Measurements from ENCODE around the gene ZNF367. TPM values are rescaled to one million over a fixed set of nuclear protein-coding genes. Genes with fewer than 3 reads are reported as not detected.

The ZNF367 gene
- total RNA-seq, 1 experiment from 2014 or later: 10.1 TPM

DNA sequence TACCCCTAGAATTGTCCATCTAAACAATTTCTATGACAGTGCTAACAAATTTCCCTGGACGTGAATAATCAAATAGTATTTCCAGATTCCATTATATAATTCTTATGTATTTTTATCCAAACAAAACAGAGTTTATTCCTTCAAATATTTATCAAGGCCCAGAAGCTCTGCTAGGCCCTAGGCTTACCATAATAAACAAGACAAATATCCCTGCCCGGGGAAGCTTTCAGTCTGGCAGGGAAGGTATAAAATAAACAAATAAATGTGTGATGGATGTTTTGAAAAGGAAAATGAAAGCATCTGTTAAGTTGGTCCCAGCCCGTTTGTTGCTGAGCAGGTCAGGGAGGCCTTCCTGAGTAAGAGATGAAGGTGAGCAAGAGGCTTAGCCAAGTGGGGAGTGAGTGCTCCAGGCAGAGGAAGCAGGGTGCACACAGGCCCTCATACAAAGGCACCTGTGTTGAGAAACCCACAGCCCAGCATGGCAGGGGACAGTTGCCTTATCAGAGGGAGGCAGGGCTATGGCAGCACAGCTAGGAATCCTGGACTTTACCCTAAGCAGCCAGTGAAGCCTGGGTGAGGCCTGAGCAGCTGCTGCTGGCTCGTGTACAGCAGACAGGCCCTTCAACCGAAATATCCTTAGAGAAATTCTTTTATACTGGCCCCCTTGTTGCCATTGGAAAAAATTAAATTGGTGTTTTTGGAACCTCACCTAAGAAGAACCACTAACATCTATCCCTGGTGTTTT lies 27.0 kb downstream of the ZNF367 start:
- H3K36me3 Mint-ChIP-seq (ENCODE audit: insufficient read depth in 1 of 3, low read depth in 3 of 3): peaks cover 21 to 62% (median 46%) of the 10 kb centered on the region in 3 experiments
- H3K79me2 ChIP-seq (ENCODE audit: insufficient read depth, low read length): no peaks in the 10 kb centered on the region
- no peak overlapping the region for H3K4ac ChIP-seq (ENCODE audit: low read depth, low read length)
- no peak overlapping the region for H3K14ac ChIP-seq (ENCODE audit: insufficient read depth, low read length)
- no peak overlapping the region for H3K27ac Mint-ChIP-seq
- no peak overlapping the region for H2BK120ac ChIP-seq (ENCODE audit: low read depth, low read length, poor library complexity, severe bottlenecking)
- no peak overlapping the region for H2AK5ac ChIP-seq (ENCODE audit: insufficient read length, low read length)
- peaks cover 13 to 20% of the 10 kb centered on the region in 2 experiments for H3K4me1 Mint-ChIP-seq
- H4K5ac ChIP-seq (ENCODE audit: insufficient read length, low read depth, low read length): no peak overlapping the region
- H3K9ac ChIP-seq (ENCODE audit: extremely low read depth, insufficient read length, low read length): no peak overlapping the region
- no peak overlapping the region for H3K18ac ChIP-seq (ENCODE audit: insufficient read length, low read depth, low read length)
- H3K9me3 Mint-ChIP-seq: no peaks in the 10 kb centered on the region
- no peak overlapping the region for H3K4me3 Mint-ChIP-seq
- H3K23me2 ChIP-seq (ENCODE audit: insufficient read length, low read depth, low read length, poor library complexity, severe bottlenecking): peaks cover 6% of the 10 kb centered on the region
- no peak overlapping the region for H3K23ac ChIP-seq (ENCODE audit: insufficient read length, low read depth, low read length)
- H3K4me2 ChIP-seq (ENCODE audit: insufficient read depth, insufficient read length, low read length): no peak overlapping the region
- no peaks in the 10 kb centered on the region for H3K27me3 ChIP-seq (ENCODE audit: insufficient read depth, low read length)
- DNase-seq: no peak
- H2BK20ac ChIP-seq (ENCODE audit: low read depth, low read length, poor library complexity, severe bottlenecking): no peak overlapping the region
- H3K79me1 ChIP-seq (ENCODE audit: insufficient read depth, low read depth, low read length, poor library complexity, severe bottlenecking): no peaks in the 10 kb centered on the region
- peaks cover 6% of the 10 kb centered on the region for H3K4me1 ChIP-seq (ENCODE audit: insufficient read depth, low read length)
- no peak overlapping the region for H2AFZ ChIP-seq (ENCODE audit: low read length)
- TF ChIP-seq CTCF (conservative IDR thresholded peaks at IDR 0.05): no peak
- H2BK12ac ChIP-seq (ENCODE audit: insufficient read length, low read depth, low read length): no peak overlapping the region
- no CpG with 5 or more reads among the region's 5 CpGs for WGBS (ENCODE audit: extremely low coverage, insufficient read length, low lambda C conversion rate)
- no peaks in the 10 kb centered on the region for H4K20me1 ChIP-seq (ENCODE audit: control insufficient read depth, insufficient read depth, insufficient read length)
- H4K91ac ChIP-seq (ENCODE audit: insufficient read length, low read depth, low read length): no peak overlapping the region
- no peak overlapping the region for H3K56ac ChIP-seq (ENCODE audit: insufficient read length, low read depth, low read length)
- no peak overlapping the region for H3K27ac ChIP-seq (ENCODE audit: insufficient read length, low read depth, low read length)
- no peak overlapping the region for H2BK15ac ChIP-seq (ENCODE audit: low read depth, low read length)
- no peak overlapping the region for H3T11ph ChIP-seq (ENCODE audit: low read length)
- H3K9me3 ChIP-seq (ENCODE audit: control insufficient read depth, low read depth, low read length): no peaks in the 10 kb centered on the region
- H4K8ac ChIP-seq (replicated peaks; ENCODE audit: insufficient read length, low read depth, low read length): no peak overlapping the region
- H3K27me3 Mint-ChIP-seq (ENCODE audit: low read depth): no peaks in the 10 kb centered on the region
- H2BK5ac ChIP-seq (ENCODE audit: insufficient read length, low read length): no peak overlapping the region

Data from H9 (cell line).